Suprapubic skin (tissue), 4 donors: ENCODE measurements around the gene RIMS1.

Experiments used
- POLR2A ChIP-seq, 2 donors: fragments of 450-650 bp; IDR thresholded peaks; one replicate each; pipeline ENCODE4 v1.6.1; 2017; ENCODE audit warnings: antibody characterized with exemption in 2 of 2, mild to moderate bottlenecking in 2 of 2, moderate library complexity in 2 of 2
- POLR2AphosphoS5 ChIP-seq, 3 donors: sonication (generic); formaldehyde crosslinking; IDR thresholded peaks; one replicate each; pipeline ENCODE4 v1.6.1; 2017; ENCODE audit warnings: antibody characterized with exemption in 3 of 3
- TF ChIP-seq, protein P1 (sequence below), 2 donors: fragments of 200-600 bp in 1 of 2; fragments of 450-650 bp in 1 of 2; sonication (generic) in 1 of 2; IDR thresholded peaks; one replicate each; pipeline ENCODE4 v1.5.1; 2016 to 2019; ENCODE audit warnings: antibody characterized with exemption in 2 of 2, mild to moderate bottlenecking in 1 of 2, moderate library complexity in 1 of 2

DNA sequence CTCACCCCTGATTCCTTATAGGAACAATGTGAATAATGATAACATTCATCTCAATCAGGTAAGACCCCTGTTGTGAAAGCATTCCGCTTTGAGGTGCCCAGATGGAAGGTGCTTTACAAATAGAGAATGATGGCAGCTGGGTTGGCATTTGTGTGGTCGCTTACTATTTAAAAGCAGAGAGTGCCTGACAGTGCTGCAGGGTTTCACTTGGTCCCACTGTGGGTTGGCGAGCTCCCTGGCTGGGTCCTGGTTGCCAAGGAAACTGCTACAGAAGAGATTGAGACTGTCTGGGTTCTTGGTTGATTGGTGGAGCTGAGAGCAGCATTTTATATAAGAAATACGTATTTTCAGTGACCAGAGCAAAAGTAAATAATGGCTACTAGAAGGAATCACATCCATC lies 528.3 kb downstream of the RIMS1 start:
- TF ChIP-seq, protein P1, sequence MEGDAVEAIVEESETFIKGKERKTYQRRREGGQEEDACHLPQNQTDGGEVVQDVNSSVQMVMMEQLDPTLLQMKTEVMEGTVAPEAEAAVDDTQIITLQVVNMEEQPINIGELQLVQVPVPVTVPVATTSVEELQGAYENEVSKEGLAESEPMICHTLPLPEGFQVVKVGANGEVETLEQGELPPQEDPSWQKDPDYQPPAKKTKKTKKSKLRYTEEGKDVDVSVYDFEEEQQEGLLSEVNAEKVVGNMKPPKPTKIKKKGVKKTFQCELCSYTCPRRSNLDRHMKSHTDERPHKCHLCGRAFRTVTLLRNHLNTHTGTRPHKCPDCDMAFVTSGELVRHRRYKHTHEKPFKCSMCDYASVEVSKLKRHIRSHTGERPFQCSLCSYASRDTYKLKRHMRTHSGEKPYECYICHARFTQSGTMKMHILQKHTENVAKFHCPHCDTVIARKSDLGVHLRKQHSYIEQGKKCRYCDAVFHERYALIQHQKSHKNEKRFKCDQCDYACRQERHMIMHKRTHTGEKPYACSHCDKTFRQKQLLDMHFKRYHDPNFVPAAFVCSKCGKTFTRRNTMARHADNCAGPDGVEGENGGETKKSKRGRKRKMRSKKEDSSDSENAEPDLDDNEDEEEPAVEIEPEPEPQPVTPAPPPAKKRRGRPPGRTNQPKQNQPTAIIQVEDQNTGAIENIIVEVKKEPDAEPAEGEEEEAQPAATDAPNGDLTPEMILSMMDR (IDR thresholded peaks at IDR 0.05): no peak
- TF ChIP-seq POLR2A (IDR thresholded peaks at IDR 0.05) (no peak), POLR2AphosphoS5 (IDR thresholded peaks at IDR 0.05) (no peak)
